Measurements from ENCODE around the gene ANKRD11. TPM values are rescaled to one million over a fixed set of nuclear protein-coding genes. Genes with fewer than 3 reads are reported as not detected.

ANKRD11 gene
- total RNA-seq, 1 experiment from 2014 or later, result 266 TPM

DNA sequence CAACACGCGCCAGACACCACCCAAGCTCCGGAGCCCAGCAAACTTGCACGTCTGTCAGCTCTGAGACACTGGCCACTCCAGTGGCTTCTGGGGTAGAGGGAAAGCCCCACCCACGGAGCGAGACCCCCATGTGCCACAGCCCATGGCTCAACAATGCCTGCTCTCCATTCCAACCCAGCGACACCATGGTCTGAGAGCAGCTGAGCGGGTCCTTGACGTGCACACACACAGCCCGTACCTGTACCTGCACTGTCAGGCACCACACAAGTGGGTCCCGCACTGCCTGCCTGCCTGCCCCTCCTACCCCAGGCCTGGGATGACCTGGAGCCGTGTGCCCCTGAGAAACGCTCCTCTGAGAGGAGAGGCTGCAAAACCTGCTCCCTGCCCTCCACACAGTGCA is 195.9 kb downstream of the ANKRD11 start:
- TF ChIP-seq CEBPB (IDR thresholded peaks at IDR 0.05; ENCODE audit: low read depth) (no peak), POLR2AphosphoS5 (IDR thresholded peaks at IDR 0.05; ENCODE audit: low read depth, low read length) (no peak; the same call in 1 of the 2 replicates), ELF1 (IDR thresholded peaks at IDR 0.05; ENCODE audit: borderline replicate concordance, low read depth) (no peak), JUND (IDR thresholded peaks at IDR 0.05) (no peak), EZH2phosphoT487 (IDR thresholded peaks at IDR 0.05; ENCODE audit: borderline replicate concordance) (no peak), SP1 (IDR thresholded peaks at IDR 0.05; ENCODE audit: low read depth) (no peak), EZH2 (IDR thresholded peaks at IDR 0.05) (no peak), ZFX (IDR thresholded peaks at IDR 0.05) (no peak), SIN3A (IDR thresholded peaks at IDR 0.05; ENCODE audit: low read depth) (no peak), POLR2A (IDR thresholded peaks at IDR 0.05; ENCODE audit: borderline replicate concordance, extremely low read depth, insufficient read depth, insufficient read length) (no peak), FOSL1 (IDR thresholded peaks at IDR 0.05; ENCODE audit: low read depth) (no peak), RAD21 (IDR thresholded peaks at IDR 0.05; ENCODE audit: low read depth) (no peak), TCF7L2 (IDR thresholded peaks at IDR 0.05; ENCODE audit: borderline replicate concordance, extremely low read depth, insufficient read depth, insufficient read length) (no peak), EGR1 (IDR thresholded peaks at IDR 0.05; ENCODE audit: low read depth) (no peak)
- TF ChIP-seq, protein P1, sequence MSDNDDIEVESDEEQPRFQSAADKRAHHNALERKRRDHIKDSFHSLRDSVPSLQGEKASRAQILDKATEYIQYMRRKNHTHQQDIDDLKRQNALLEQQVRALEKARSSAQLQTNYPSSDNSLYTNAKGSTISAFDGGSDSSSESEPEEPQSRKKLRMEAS (IDR thresholded peaks at IDR 0.05), result no peak
- TF ChIP-seq, protein P2, sequence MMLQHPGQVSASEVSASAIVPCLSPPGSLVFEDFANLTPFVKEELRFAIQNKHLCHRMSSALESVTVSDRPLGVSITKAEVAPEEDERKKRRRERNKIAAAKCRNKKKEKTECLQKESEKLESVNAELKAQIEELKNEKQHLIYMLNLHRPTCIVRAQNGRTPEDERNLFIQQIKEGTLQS (IDR thresholded peaks at IDR 0.05), result no peak
- TF ChIP-seq, protein P3, sequence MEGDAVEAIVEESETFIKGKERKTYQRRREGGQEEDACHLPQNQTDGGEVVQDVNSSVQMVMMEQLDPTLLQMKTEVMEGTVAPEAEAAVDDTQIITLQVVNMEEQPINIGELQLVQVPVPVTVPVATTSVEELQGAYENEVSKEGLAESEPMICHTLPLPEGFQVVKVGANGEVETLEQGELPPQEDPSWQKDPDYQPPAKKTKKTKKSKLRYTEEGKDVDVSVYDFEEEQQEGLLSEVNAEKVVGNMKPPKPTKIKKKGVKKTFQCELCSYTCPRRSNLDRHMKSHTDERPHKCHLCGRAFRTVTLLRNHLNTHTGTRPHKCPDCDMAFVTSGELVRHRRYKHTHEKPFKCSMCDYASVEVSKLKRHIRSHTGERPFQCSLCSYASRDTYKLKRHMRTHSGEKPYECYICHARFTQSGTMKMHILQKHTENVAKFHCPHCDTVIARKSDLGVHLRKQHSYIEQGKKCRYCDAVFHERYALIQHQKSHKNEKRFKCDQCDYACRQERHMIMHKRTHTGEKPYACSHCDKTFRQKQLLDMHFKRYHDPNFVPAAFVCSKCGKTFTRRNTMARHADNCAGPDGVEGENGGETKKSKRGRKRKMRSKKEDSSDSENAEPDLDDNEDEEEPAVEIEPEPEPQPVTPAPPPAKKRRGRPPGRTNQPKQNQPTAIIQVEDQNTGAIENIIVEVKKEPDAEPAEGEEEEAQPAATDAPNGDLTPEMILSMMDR (IDR thresholded peaks at IDR 0.05 in 2 of 3, conservative IDR thresholded peaks at IDR 0.05 in 1 of 3; ENCODE audit: borderline replicate concordance in 1 of 3, insufficient read depth in 1 of 3, low read depth in 2 of 3, low read length in 2 of 3), result no peak
- TF ChIP-seq, protein P4, sequence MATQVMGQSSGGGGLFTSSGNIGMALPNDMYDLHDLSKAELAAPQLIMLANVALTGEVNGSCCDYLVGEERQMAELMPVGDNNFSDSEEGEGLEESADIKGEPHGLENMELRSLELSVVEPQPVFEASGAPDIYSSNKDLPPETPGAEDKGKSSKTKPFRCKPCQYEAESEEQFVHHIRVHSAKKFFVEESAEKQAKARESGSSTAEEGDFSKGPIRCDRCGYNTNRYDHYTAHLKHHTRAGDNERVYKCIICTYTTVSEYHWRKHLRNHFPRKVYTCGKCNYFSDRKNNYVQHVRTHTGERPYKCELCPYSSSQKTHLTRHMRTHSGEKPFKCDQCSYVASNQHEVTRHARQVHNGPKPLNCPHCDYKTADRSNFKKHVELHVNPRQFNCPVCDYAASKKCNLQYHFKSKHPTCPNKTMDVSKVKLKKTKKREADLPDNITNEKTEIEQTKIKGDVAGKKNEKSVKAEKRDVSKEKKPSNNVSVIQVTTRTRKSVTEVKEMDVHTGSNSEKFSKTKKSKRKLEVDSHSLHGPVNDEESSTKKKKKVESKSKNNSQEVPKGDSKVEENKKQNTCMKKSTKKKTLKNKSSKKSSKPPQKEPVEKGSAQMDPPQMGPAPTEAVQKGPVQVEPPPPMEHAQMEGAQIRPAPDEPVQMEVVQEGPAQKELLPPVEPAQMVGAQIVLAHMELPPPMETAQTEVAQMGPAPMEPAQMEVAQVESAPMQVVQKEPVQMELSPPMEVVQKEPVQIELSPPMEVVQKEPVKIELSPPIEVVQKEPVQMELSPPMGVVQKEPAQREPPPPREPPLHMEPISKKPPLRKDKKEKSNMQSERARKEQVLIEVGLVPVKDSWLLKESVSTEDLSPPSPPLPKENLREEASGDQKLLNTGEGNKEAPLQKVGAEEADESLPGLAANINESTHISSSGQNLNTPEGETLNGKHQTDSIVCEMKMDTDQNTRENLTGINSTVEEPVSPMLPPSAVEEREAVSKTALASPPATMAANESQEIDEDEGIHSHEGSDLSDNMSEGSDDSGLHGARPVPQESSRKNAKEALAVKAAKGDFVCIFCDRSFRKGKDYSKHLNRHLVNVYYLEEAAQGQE (IDR thresholded peaks at IDR 0.05; ENCODE audit: low read depth), result no peak
- no TSS peak for BruUV-seq (replicated peaks)
- H4K20me1 ChIP-seq (ENCODE audit: insufficient read depth), result no peaks in the 10 kb centered on the region; the same call in 1 of the 2 replicates
- no peak overlapping the region for H3K9ac ChIP-seq (ENCODE audit: low read length)
- H2AFZ ChIP-seq (ENCODE audit: low read depth, low read length, poor library complexity, severe bottlenecking), result no peak overlapping the region
- H3K27ac ChIP-seq (ENCODE audit: low read depth, low read length), result no peak overlapping the region; the same call in 1 of the 2 replicates
- ChIA-PET POLR2A (no interaction called here), RAD21 (ENCODE audit: low non-redundant PET in 1 of 2, low total read pairs in 2 of 2, uncharacterized antibody in 2 of 2, unreplicated experiment in 2 of 2) (no interaction called here), CTCF (interaction anchor here (1.0 kb wide), 1 partner anchor 14 kb away, joined by 4 read pairs; no protein-coding TSS in a partner anchor)
- no peaks in the 10 kb centered on the region for H3K9me2 ChIP-seq (ENCODE audit: insufficient read depth)
- ATAC-seq (no peak), DNase-seq (ENCODE audit: low read depth, low spot score) (no peak)
- no peak overlapping the region for H3K4me2 ChIP-seq (ENCODE audit: low read length)
- no peak overlapping the region for H3K4me3 ChIP-seq (replicated peaks in 1 of 2; ENCODE audit: low read depth in 1 of 2, low read length in 2 of 2)
- intact Hi-C loops (cut with micrococcal nuclease), result no loop called here
- no peaks in the 10 kb centered on the region for H3K27me3 ChIP-seq (ENCODE audit: insufficient read depth, low read length)
- H3K9me3 ChIP-seq (ENCODE audit: control insufficient read depth in 1 of 2, insufficient read depth in 1 of 2, low read depth in 1 of 2, low read length in 2 of 2), result no peaks in the 10 kb centered on the region
- H3K4me1 ChIP-seq (ENCODE audit: control insufficient read depth in 1 of 2, insufficient read depth in 2 of 2, low read length in 2 of 2), result no peaks in the 10 kb centered on the region
- peaks cover 79% of the 10 kb centered on the region for H3K79me2 ChIP-seq (ENCODE audit: insufficient read depth, low read length)
- H3K36me3 ChIP-seq (ENCODE audit: control insufficient read depth in 1 of 2, insufficient read depth in 2 of 2, low read length in 2 of 2), result peaks cover 5 to 6% of the 10 kb centered on the region in 2 experiments; a peak in 3 of 4 replicates

Data from HCT116 (cell line).